ENCODE measurements around the gene CLN3. TPM values are rescaled to one million over a fixed set of nuclear protein-coding genes. Genes with fewer than 3 reads are reported as not detected.
"Not testable (repeated sequence)": the region's sequence is repeated elsewhere in the genome, so short reads cannot be mapped to it uniquely, and the experiment has no call there.

CLN3 gene
- total RNA-seq, 1 experiment from 2014 or later = 60.9 TPM

GRCh38 chr16:28527985-28528384 lies 36.1 kb upstream of the CLN3 start:
- H3K27ac ChIP-seq (ENCODE audit: low read length) = no peak overlapping the region
- intact Hi-C loops (cut with micrococcal nuclease; ENCODE audit: unreplicated experiment) = no loop called here

DNA sequence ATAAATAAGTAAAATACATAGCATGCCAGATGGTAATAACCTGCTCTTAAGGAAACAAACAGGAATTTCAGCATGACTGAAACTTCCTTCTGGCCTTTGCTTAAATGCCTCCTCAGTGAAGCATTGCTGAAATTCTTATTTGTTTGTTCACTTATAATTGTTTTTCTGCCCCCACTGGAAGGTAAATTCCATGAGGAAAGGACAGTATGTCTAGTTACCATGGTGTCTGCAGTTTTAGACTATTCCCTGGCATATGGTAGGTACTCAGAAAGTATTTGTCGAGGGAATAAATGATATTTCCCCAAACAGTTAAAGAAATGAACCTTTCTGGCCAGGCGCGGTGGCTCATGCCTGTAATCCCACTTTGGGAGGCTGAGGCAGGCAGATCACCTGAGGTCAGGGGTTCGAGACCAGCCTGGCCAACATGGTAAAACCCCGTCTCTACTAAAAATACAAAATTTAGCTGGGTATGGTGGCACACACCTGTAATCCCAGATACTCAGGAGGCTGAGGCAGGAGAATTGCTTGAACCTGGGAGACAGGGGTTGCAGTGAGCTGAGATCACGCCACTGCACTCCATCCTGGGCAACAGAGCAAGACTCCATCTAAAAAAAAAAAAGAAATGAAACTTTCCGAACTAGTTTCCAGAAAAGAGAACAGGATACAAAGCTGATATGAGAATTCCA lies 35.4 kb upstream of the CLN3 start:
- H3K4me1 ChIP-seq (ENCODE audit: control insufficient read depth, insufficient read depth, low read length); H3K4me3 ChIP-seq (ENCODE audit: low read depth in 2 of 2, low read length in 2 of 2); H3K27ac ChIP-seq (ENCODE audit: low read length); H3K9me3 ChIP-seq (ENCODE audit: control insufficient read depth, insufficient read depth, low read depth, low read length); in situ Hi-C loops (cut with HindIII; ENCODE audit: low pct_unique_long_range_greater_than_20kb, low sequenced_read_pairs); DNase-seq (ENCODE audit: low read depth, low spot score); intact Hi-C loops (cut with micrococcal nuclease; ENCODE audit: unreplicated experiment); H3K27me3 ChIP-seq (ENCODE audit: control insufficient read depth, insufficient read depth, low read length); H3K36me3 ChIP-seq (ENCODE audit: control insufficient read depth, insufficient read depth, low read length); ATAC-seq; BruUV-seq (replicated peaks): not testable (repeated sequence)
- ChIA-PET POLR2A (interaction anchor here (0.6 kb wide), 1 partner anchor 21 kb away, joined by 3 read pairs; no protein-coding TSS in a partner anchor), CTCF (interaction anchor here (0.6 to 0.7 kb wide), 2 partner anchors 248 to 265 kb away, joined by 4 read pairs; no protein-coding TSS in a partner anchor)

More at GRCh38 chr16:28527985-28528384, 36.1 kb upstream of the CLN3 start:
- no TSS peak for BruUV-seq (replicated peaks)
- DNase-seq (ENCODE audit: low read depth, low spot score) = no peak
- ChIA-PET POLR2A (interaction anchor here (0.6 kb wide), 1 partner anchor 20 kb away, joined by 3 read pairs; no protein-coding TSS in a partner anchor), CTCF (interaction anchor here (0.6 to 0.7 kb wide), 2 partner anchors 8 to 266 kb away, joined by 3 to 4 read pairs; no protein-coding TSS in a partner anchor)
- in situ Hi-C loops (cut with HindIII; ENCODE audit: low pct_unique_long_range_greater_than_20kb, low sequenced_read_pairs) = no loop called here
- Histone ChIP-seq H3K27me3 (ENCODE audit: control insufficient read depth, insufficient read depth, low read length) (no peaks in the 10 kb centered on the region), H3K36me3 (ENCODE audit: control insufficient read depth, insufficient read depth, low read length) (no peaks in the 10 kb centered on the region), H3K4me3 (ENCODE audit: low read depth in 2 of 2, low read length in 2 of 2) (no peak overlapping the region), H3K4me1 (ENCODE audit: control insufficient read depth, insufficient read depth, low read length) (no peaks in the 10 kb centered on the region), H3K9me3 (ENCODE audit: control insufficient read depth, insufficient read depth, low read depth, low read length) (no peaks in the 10 kb centered on the region)
- TF ChIP-seq SIN3A (IDR thresholded peaks at IDR 0.05; ENCODE audit: borderline replicate concordance, insufficient read depth, low read depth, low read length) (no peak), POLR2AphosphoS5 (IDR thresholded peaks at IDR 0.05; ENCODE audit: low read depth, low read length) (no peak), REST (IDR thresholded peaks at IDR 0.05; ENCODE audit: insufficient read depth in 1 of 2, low read depth in 2 of 2, low read length in 1 of 2) (no peak), TCF7L2 (IDR thresholded peaks at IDR 0.05; ENCODE audit: low read depth, low read length) (no peak)
- TF ChIP-seq, protein P1, sequence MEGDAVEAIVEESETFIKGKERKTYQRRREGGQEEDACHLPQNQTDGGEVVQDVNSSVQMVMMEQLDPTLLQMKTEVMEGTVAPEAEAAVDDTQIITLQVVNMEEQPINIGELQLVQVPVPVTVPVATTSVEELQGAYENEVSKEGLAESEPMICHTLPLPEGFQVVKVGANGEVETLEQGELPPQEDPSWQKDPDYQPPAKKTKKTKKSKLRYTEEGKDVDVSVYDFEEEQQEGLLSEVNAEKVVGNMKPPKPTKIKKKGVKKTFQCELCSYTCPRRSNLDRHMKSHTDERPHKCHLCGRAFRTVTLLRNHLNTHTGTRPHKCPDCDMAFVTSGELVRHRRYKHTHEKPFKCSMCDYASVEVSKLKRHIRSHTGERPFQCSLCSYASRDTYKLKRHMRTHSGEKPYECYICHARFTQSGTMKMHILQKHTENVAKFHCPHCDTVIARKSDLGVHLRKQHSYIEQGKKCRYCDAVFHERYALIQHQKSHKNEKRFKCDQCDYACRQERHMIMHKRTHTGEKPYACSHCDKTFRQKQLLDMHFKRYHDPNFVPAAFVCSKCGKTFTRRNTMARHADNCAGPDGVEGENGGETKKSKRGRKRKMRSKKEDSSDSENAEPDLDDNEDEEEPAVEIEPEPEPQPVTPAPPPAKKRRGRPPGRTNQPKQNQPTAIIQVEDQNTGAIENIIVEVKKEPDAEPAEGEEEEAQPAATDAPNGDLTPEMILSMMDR (IDR thresholded peaks at IDR 0.05) = no peak
- ATAC-seq = no peak

All from Panc1 (cell line).